Activated naive CD4-positive, alpha-beta T cell treated with anti-CD3 and anti-CD28 coated beads, Interleukin-2, amount 50 U/mL, for 72 hours (primary cell): Measurements from ENCODE around the gene DGKD. TPM values are rescaled to one million over a fixed set of nuclear protein-coding genes. Genes with fewer than 3 reads are reported as not detected.

ENCODE experiments used
- ATAC-seq, 2 donors: fragments of 150-1000 bp; cut with Tn5 transposase; 2 replicates each; pipeline ENCODE4 v1.10.0; 2021; ENCODE audit warnings: mild to moderate bottlenecking in 2 of 2, moderate library complexity in 2 of 2
- DNase-seq, 2 donors: peaks; one replicate each; pipeline ENCODE4 v3.0.0; 2021 to 2022; ENCODE audit warnings: low spot score in 2 of 2
- H3K27ac Mint-ChIP-seq, 2 donors: one replicate each; pipeline ENCODE4 v1.8.0; 2022; ENCODE audit warnings: mild to moderate bottlenecking in 2 of 2, mixed read lengths in 2 of 2
- H3K36me3 Mint-ChIP-seq, 2 donors: one replicate each; pipeline ENCODE4 v1.8.0; 2022; ENCODE audit warnings: mixed read lengths in 2 of 2
- H3K9me3 Mint-ChIP-seq, 2 donors: one replicate each; pipeline ENCODE4 v1.8.0; 2022; ENCODE audit warnings: mixed read lengths in 2 of 2
- total RNA-seq, 2 donors: library from RNA; stranded (reverse); gene quantifications; one replicate each; pipeline ENCODE4 v1.2.3, GENCODE V29; 2022

Gene DGKD
- total RNA-seq, 2 donors from 2014 or later: 63.2 to 94.8 TPM

DNA sequence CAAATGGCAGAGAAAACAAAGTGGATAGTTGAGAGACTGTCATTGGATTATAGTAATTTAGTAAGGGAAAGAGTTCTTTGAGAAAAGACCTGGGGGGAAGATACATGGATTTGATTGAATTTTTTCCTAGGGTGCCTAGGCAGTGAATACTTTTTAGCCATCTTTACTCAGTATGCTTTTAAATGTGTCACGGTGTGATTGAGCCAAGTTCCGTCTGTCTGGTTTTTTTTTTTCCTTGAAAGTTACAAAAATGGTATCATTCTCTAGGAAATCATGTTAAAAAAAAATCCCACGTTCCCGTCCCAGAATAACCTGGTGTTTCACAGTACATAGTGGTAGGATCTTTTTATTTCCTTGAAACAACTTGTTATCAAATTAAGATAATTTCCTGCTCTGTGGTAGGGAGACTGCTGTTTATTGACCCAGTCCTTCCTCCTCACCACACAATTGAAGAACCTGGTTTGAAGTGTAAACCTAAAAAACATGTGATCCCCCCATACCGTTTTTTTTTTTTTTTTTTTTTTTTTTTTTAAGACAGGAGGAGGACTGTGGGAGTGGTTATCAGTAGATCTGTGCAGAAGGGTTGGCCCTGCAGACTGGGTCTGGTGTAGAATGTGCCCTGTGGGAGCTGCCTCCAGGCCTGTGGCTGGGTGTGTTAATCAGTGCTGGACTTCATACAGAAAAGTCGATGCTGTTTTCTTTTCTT is 55.1 kb downstream of the DGKD start:
- DNase-seq: no peak
- H3K36me3 Mint-ChIP-seq: peaks cover 11 to 42% of the 10 kb centered on the region in 2 donors
- H3K9me3 Mint-ChIP-seq: peaks cover 0 to 31% of the 10 kb centered on the region in 2 donors
- peak in 1 of 2 donors; percentile 48 for ATAC-seq
- H3K27ac Mint-ChIP-seq: peak overlapping the region; percentile 1 to 37

DNA sequence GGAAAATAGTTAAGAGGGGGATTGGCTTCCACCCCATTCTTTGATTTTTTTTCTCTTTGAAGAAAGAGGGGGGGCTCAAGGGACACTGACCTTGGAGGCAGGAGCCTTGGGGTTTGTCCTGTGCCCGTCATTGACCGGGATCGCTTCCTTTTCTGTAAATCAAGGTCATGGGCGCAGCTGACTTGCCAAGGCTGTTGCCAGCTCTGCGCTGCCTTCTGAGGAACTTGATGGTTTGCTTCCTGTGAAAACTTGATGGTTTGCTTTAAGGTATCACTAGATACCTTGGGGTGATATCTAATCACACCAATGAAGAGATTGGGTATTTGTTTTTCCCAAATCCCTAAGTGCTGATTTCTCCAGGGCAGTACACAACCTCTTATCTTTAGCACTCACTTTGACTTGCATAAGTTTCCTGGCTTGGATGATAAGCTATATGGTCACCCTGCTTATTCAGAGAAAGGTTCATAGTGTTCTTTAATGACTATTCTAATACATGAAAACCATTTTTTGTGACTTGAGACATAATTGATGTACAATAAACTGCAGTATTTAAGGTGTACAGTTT is 56.0 kb downstream of the DGKD start:
- Mint-ChIP-seq H3K27ac (peak overlapping the region in 1 of 2 donors; percentile 20), H3K9me3 (peaks cover 0 to 31% of the 10 kb centered on the region in 2 donors), H3K36me3 (peaks cover 12 to 44% of the 10 kb centered on the region in 2 donors)
- DNase-seq: no peak
- no peak for ATAC-seq

- ATAC-seq (no peak), DNase-seq (no peak)
- H3K27ac Mint-ChIP-seq: peak overlapping the region in 1 of 2 donors; percentile 20
- H3K9me3 Mint-ChIP-seq: peaks cover 0 to 31% of the 10 kb centered on the region in 2 donors
- H3K36me3 Mint-ChIP-seq: peaks cover 12 to 53% of the 10 kb centered on the region in 2 donors
Measured at GRCh38 chr2:233411162-233411561, 56.9 kb downstream of the DGKD start.

DNA sequence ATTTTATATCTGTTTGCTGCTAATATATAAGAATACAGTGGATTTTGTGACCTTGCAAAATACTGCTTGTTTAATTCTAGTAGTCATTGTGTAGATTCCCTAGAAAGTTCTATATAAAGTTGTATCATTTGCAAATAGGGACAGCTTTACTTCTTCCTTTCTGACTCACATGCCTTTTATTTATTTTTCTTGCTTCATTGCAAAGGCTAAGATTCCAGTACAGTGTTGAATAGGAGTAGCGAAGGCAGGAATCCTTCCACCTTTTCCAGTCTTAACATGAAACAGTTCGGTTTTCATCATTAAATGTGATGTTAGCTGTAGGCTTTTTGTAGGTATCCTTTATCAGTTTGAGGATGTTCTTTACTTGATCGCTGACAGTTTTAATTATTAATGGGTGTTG is 58.1 kb downstream of the DGKD start:
- H3K9me3 Mint-ChIP-seq: peaks cover 0 to 31% of the 10 kb centered on the region in 2 donors
- peaks cover 12 to 54% of the 10 kb centered on the region in 2 donors for H3K36me3 Mint-ChIP-seq
- no peak for ATAC-seq
- no peak overlapping the region for H3K27ac Mint-ChIP-seq
- no peak for DNase-seq

DNA sequence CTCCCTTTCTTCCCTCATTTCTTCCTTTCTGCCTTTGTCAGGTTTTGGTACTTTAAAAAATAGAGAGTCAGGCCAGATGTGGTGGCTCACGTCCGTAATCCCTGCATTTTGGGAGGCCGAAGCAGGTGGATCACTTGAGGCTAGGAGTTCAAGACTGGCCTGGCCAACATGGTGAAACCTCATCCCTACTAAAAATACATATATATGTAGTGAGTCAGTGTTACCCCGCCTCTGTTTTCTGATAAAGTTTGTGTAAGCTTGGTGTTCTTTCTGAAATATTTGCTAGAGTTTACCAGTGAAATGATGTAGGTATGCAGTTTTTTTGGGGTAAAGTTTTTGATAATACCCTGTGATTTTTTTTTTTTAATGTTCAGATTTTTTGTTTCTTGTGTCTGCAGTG is 58.8 kb downstream of the DGKD start:
- H3K27ac Mint-ChIP-seq: peak overlapping the region; percentile 77 to 81
- DNase-seq: no peak
- ATAC-seq: no peak
- H3K36me3 Mint-ChIP-seq: peaks cover 12 to 54% of the 10 kb centered on the region in 2 donors
- peaks cover 0 to 31% of the 10 kb centered on the region in 2 donors for H3K9me3 Mint-ChIP-seq

DNA sequence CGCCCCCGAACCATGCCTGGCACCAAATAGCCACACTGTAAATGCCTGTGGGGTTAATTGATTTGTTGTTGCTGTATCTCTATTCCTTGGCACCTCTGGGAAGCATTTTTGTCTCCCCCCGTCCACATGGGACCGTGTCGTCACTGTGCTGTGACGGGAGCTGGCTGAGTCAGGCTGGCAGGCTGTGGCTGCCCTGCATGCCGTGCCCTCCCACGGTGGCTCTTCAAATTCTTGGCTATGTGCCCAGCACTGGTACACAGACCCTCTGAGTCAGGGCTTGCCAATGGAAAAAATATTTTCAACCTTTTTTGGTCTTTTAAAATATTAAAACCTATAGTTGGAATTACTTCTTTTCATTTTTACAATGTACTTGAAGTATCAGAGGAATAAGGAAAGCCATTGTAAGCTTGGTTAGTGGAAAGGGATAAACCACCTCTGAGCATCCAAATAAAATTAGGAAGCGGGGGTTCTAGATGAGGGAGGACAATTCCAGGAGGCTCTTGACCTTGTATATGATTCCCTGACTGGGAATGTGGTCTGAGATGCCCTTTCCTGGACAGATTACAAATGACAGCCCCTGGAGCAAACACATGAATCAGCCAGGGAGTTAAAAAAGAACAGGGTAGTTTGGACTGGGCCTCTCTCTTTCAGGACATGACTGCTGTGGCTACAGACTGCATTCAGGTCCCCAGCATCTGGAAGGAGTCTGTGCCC is 59.4 kb downstream of the DGKD start:
- peak in 1 of 2 donors; percentile 70 for DNase-seq

GRCh38 chr2:233414273-233414654 is 60.0 kb downstream of the DGKD start:
- DNase-seq: no peak
- Mint-ChIP-seq H3K9me3 (peaks cover 0 to 31% of the 10 kb centered on the region in 2 donors), H3K27ac (peak overlapping the region; percentile 72 to 77), H3K36me3 (peaks cover 12 to 54% of the 10 kb centered on the region in 2 donors)
- peak in 1 of 2 donors; percentile 10 for ATAC-seq

More for the DNA sequence above, 59.4 kb downstream of the DGKD start:
- peak overlapping the region; percentile 77 to 81 for H3K27ac Mint-ChIP-seq
- H3K9me3 Mint-ChIP-seq: peaks cover 0 to 31% of the 10 kb centered on the region in 2 donors
- H3K36me3 Mint-ChIP-seq: peaks cover 12 to 54% of the 10 kb centered on the region in 2 donors
- peak; percentile 46 to 71 for ATAC-seq

GRCh38 chr2:233414777-233415570 is 60.7 kb downstream of the DGKD start:
- H3K36me3 Mint-ChIP-seq: peaks cover 12 to 54% of the 10 kb centered on the region in 2 donors

DNA sequence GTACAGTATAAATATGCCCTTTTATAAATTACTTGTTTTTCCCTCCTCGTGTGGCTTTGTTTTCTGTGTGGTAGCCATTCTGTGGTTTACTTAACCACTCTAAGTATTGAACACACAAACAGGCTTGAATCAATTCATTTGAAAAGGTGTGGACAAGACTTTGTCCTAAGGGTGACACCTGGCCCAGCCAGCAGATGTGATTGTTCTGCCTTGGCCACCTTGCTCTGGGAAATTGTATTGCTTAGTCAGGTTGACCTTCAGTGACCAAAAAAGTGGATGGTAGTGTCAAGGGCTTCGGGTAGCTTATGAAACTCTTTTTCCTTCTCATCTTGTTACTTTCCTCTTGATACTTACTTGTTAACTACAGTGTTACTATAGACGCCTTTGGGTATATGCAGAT is 61.9 kb downstream of the DGKD start:
- DNase-seq (no peak), ATAC-seq (no peak)
- Mint-ChIP-seq H3K36me3 (peaks cover 12 to 43% of the 10 kb centered on the region in 2 donors), H3K9me3 (peaks cover 0 to 22% of the 10 kb centered on the region in 2 donors), H3K27ac (peak overlapping the region; percentile 66 to 77)

More at GRCh38 chr2:233414777-233415570, 60.7 kb downstream of the DGKD start:
- DNase-seq (peak in 1 of 2 donors; percentile 52), ATAC-seq (peak; percentile 50 to 75)
- H3K27ac Mint-ChIP-seq: peak overlapping the region; percentile 73 to 77
- peaks cover 0 to 31% of the 10 kb centered on the region in 2 donors for H3K9me3 Mint-ChIP-seq

- peaks cover 12 to 37% of the 10 kb centered on the region in 2 donors for H3K36me3 Mint-ChIP-seq
- no peak for ATAC-seq
- DNase-seq: no peak
- H3K9me3 Mint-ChIP-seq: peaks cover 0 to 17% of the 10 kb centered on the region in 2 donors
- H3K27ac Mint-ChIP-seq: peak overlapping the region in 1 of 2 donors; percentile 77
Measured at GRCh38 chr2:233416706-233417105, 62.4 kb downstream of the DGKD start.

GRCh38 chr2:233417282-233417681 is 63.0 kb downstream of the DGKD start:
- peaks cover 12 to 32% of the 10 kb centered on the region in 2 donors for H3K36me3 Mint-ChIP-seq
- H3K9me3 Mint-ChIP-seq: peaks cover 0 to 11% of the 10 kb centered on the region in 2 donors
- ATAC-seq (no peak), DNase-seq (no peak)
- H3K27ac Mint-ChIP-seq: no peak overlapping the region

GRCh38 chr2:233418052-233418760 is 63.9 kb downstream of the DGKD start:
- DNase-seq (no peak), ATAC-seq (no peak)
- Mint-ChIP-seq H3K36me3 (peaks cover 9 to 27% of the 10 kb centered on the region in 2 donors), H3K9me3 (peaks cover 0 to 4% of the 10 kb centered on the region in 2 donors), H3K27ac (peak overlapping the region in 1 of 2 donors; percentile 91)

GRCh38 chr2:233418761-233419546 is 64.7 kb downstream of the DGKD start:
- Mint-ChIP-seq H3K36me3 (peaks cover 6 to 31% of the 10 kb centered on the region in 2 donors), H3K9me3 (no peaks in the 10 kb centered on the region), H3K27ac (peak overlapping the region; percentile 46 to 91)
- DNase-seq (peak in 1 of 2 donors; percentile 73), ATAC-seq (peak; percentile 53 to 68)

DNA sequence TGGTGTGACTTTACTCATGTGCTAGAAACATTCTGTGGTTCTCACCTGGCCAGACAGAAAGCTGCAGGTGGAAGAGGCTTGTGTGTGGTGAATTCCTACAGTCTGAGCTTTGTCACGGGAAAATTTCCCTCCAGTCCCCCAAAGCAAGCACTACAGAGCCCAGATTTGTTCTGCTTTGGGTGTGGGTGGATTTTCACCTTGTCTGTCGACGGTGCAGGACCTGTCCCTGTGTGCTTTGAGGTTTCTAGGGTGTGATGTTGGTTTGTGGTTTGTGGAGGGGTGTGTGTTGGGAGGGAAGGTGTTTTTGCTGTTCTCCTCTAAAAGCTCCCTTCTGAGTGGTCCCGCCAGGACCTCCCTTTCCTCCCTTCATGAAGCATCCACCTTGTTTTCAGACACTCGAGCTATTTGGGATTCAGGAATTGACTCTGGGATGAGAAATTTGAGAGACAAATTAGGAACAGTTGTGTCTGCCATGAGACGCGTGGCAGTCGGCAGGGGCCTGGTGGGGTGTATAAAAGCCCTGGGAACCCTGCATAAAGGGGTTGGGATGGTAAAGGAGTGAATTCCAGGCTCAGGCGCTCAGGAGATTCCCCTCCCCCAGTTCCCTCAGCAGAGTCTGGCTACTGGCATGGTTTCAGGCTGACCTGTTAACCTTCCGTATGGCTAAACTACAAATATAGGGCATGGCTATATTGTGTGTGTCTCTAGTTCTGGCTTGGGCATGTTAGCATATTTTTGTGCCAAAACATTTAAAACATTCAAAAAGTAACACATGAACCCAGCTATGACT is 65.5 kb downstream of the DGKD start:
- peak; percentile 43 to 67 for ATAC-seq
- peak overlapping the region in 1 of 2 donors; percentile 91 for H3K27ac Mint-ChIP-seq
- no peaks in the 10 kb centered on the region for H3K9me3 Mint-ChIP-seq
- peak in 1 of 2 donors; percentile 80 for DNase-seq
- peaks cover 6 to 33% of the 10 kb centered on the region in 2 donors for H3K36me3 Mint-ChIP-seq
